Measurements from ENCODE around the gene LURAP1L.

LURAP1L gene

GRCh38 chr9:12812710-12813109 is 37.9 kb downstream of the LURAP1L start:
- no peak for TF ChIP-seq CTCF (conservative IDR thresholded peaks at IDR 0.05)
- H3K27ac ChIP-seq, result peak overlapping the region; percentile 94; the same call in 1 of the 2 replicates

GRCh38 chr9:12813533-12813932 is 38.7 kb downstream of the LURAP1L start:
- no peak for TF ChIP-seq CTCF (conservative IDR thresholded peaks at IDR 0.05)
- peak overlapping the region; percentile 94 for H3K27ac ChIP-seq

- 0 out of 2 replicates have a peak, but pooled peaks have one; percentile 29 for TF ChIP-seq CTCF (conservative IDR thresholded peaks at IDR 0.05)
- H3K27ac ChIP-seq, result peak overlapping the region; percentile 94
Observed at GRCh38 chr9:12813960-12814876, 39.4 kb downstream of the LURAP1L start.

GRCh38 chr9:12814877-12815237 is 40.0 kb downstream of the LURAP1L start:
- peak overlapping the region; percentile 94 for H3K27ac ChIP-seq
- TF ChIP-seq CTCF (conservative IDR thresholded peaks at IDR 0.05), result no peak

- H3K27ac ChIP-seq, result peak overlapping the region; percentile 94
- no peak for TF ChIP-seq CTCF (conservative IDR thresholded peaks at IDR 0.05)
Observed at GRCh38 chr9:12815888-12816287, 41.1 kb downstream of the LURAP1L start.

GRCh38 chr9:12816656-12817101 is 41.9 kb downstream of the LURAP1L start:
- H3K27ac ChIP-seq, result peak overlapping the region; percentile 94

More at GRCh38 chr9:12816656-12817101, 41.9 kb downstream of the LURAP1L start:
- TF ChIP-seq CTCF (conservative IDR thresholded peaks at IDR 0.05), result no peak

Data from VCaP (cell line).